H9 (cell line): ENCODE results near the gene PARM1. TPM values are rescaled to one million over a fixed set of nuclear protein-coding genes. Genes with fewer than 3 reads are reported as not detected.

Source experiments
- DNase-seq: peaks from one replicate; pipeline ENCODE4 v3.0.0-alpha.2; 2017
- H2AFZ ChIP-seq: one replicate; pipeline ENCODE4 v1.6.1; 2013; ENCODE audit warnings: mild to moderate bottlenecking, low read length, control low read depth, moderate library complexity
- H2AK5ac ChIP-seq: 2 replicates; pipeline ENCODE4 v1.6.1; 2013; ENCODE audit warnings: low read length, control low read depth, mixed read lengths; ENCODE audit not compliant: insufficient read length
- H2BK120ac ChIP-seq: one replicate; pipeline ENCODE4 v1.6.1; 2013; ENCODE audit warnings: low read depth, mild to moderate bottlenecking, low read length, control low read depth, inconsistent platforms; ENCODE audit not compliant: poor library complexity, severe bottlenecking
- H2BK12ac ChIP-seq: 2 replicates; pipeline ENCODE4 v1.6.1; 2013; ENCODE audit warnings: low read length, control low read depth, mixed read lengths, low read depth; ENCODE audit not compliant: insufficient read length
- H2BK15ac ChIP-seq: 2 replicates; pipeline ENCODE4 v1.6.1; 2013; ENCODE audit warnings: low read depth, low read length, control low read depth
- H2BK20ac ChIP-seq: one replicate; pipeline ENCODE4 v1.6.1; 2013; ENCODE audit warnings: low read depth, mild to moderate bottlenecking, low read length, control low read depth, inconsistent platforms; ENCODE audit not compliant: poor library complexity, severe bottlenecking
- H2BK5ac ChIP-seq: 2 replicates; pipeline ENCODE4 v1.6.1; 2013; ENCODE audit warnings: low read length, control low read depth, mixed read lengths; ENCODE audit not compliant: insufficient read length
- H3K14ac ChIP-seq: 2 replicates; pipeline ENCODE4 v1.6.1; 2013; ENCODE audit warnings: low read length, control low read depth; ENCODE audit not compliant: insufficient read depth
- H3K18ac ChIP-seq: 2 replicates; pipeline ENCODE4 v1.6.1; 2013; ENCODE audit warnings: low read depth, mild to moderate bottlenecking, mixed read lengths, low read length, control low read depth; ENCODE audit not compliant: insufficient read length
- H3K23ac ChIP-seq: 2 replicates; pipeline ENCODE4 v1.6.1; 2013; ENCODE audit warnings: low read length, control low read depth, mixed read lengths, low read depth; ENCODE audit not compliant: insufficient read length
- H3K23me2 ChIP-seq: 2 replicates; pipeline ENCODE4 v1.6.1; 2013; ENCODE audit warnings: low read depth, mild to moderate bottlenecking, mixed read lengths, low read length, control low read depth; ENCODE audit not compliant: insufficient read length, poor library complexity, severe bottlenecking
- H3K27ac ChIP-seq: 2 replicates; pipeline ENCODE4 v1.5.1; 2013; ENCODE audit warnings: low read length, control low read depth, mixed read lengths, low read depth; ENCODE audit not compliant: insufficient read length
- H3K27me3 ChIP-seq: 2 replicates; pipeline ENCODE4 v1.6.1; 2013; ENCODE audit warnings: low read length, control low read depth, inconsistent platforms; ENCODE audit not compliant: insufficient read depth
- H3K4ac ChIP-seq: 2 replicates; pipeline ENCODE4 v1.6.1; 2013; ENCODE audit warnings: low read depth, mild to moderate bottlenecking, control low read depth, inconsistent platforms, low read length, moderate library complexity
- H3K4me1 ChIP-seq: 2 replicates; pipeline ENCODE4 v1.6.1; 2013; ENCODE audit warnings: low read length, control low read depth, inconsistent platforms; ENCODE audit not compliant: insufficient read depth
- H3K4me2 ChIP-seq: 2 replicates; pipeline ENCODE4 v1.6.1; 2013; ENCODE audit warnings: low read length, control low read depth, mixed read lengths; ENCODE audit not compliant: insufficient read length, insufficient read depth
- H3K56ac ChIP-seq: 2 replicates; pipeline ENCODE4 v1.6.1; 2013; ENCODE audit warnings: low read depth, mild to moderate bottlenecking, mixed read lengths, low read length, control low read depth; ENCODE audit not compliant: insufficient read length
- H3K79me1 ChIP-seq: 2 replicates; pipeline ENCODE4 v1.6.1; 2013; ENCODE audit warnings: low read depth, mild to moderate bottlenecking, moderate library complexity, low read length, control low read depth, inconsistent platforms; ENCODE audit not compliant: insufficient read depth, poor library complexity, severe bottlenecking
- H3K79me2 ChIP-seq: 2 replicates; pipeline ENCODE4 v1.6.1; 2013; ENCODE audit warnings: low read length, control low read depth, inconsistent platforms; ENCODE audit not compliant: insufficient read depth
- H3K9ac ChIP-seq: 2 replicates; pipeline ENCODE4 v1.6.1; 2013; ENCODE audit warnings: low read length, control low read depth, mixed read lengths; ENCODE audit not compliant: insufficient read length; ENCODE audit errors: extremely low read depth
- H3K9me3 ChIP-seq: one replicate; pipeline ENCODE4 v1.6.1; 2013; ENCODE audit warnings: low read depth, low read length, inconsistent platforms; ENCODE audit not compliant: control insufficient read depth
- H3T11ph ChIP-seq: one replicate; pipeline ENCODE4 v1.6.1; 2013; ENCODE audit warnings: mild to moderate bottlenecking, low read length, control low read depth, inconsistent platforms
- H4K20me1 ChIP-seq: one replicate; pipeline ENCODE4 v1.6.1; 2013; ENCODE audit not compliant: control insufficient read depth, insufficient read length, insufficient read depth
- H4K5ac ChIP-seq: 2 replicates; pipeline ENCODE4 v1.6.1; 2013; ENCODE audit warnings: low read depth, mild to moderate bottlenecking, mixed read lengths, low read length, control low read depth; ENCODE audit not compliant: insufficient read length
- H4K8ac ChIP-seq: replicated peaks from 2 replicates; pipeline ENCODE4 v1.6.1; 2013; ENCODE audit warnings: low read length, control low read depth, mixed read lengths, low read depth; ENCODE audit not compliant: insufficient read length
- H4K91ac ChIP-seq: 2 replicates; pipeline ENCODE4 v1.6.1; 2013; ENCODE audit warnings: low read depth, mild to moderate bottlenecking, moderate library complexity, mixed read lengths, low read length, control low read depth; ENCODE audit not compliant: insufficient read length
- H3K27ac Mint-ChIP-seq, 3 experiments: 2 replicates in 2 of 3; 3 replicates in 1 of 3; pipeline ENCODE4 v1.8.0; 2020 to 2021; ENCODE audit warnings: mixed read lengths in 3 of 3, mild to moderate bottlenecking in 1 of 3, moderate library complexity in 1 of 3
- H3K27me3 Mint-ChIP-seq: 2 replicates; pipeline ENCODE4 v1.8.0; 2021; ENCODE audit warnings: low read depth, mild to moderate bottlenecking, moderate library complexity, mixed read lengths
- H3K36me3 Mint-ChIP-seq, 3 experiments: 2 replicates in 2 of 3; 3 replicates in 1 of 3; pipeline ENCODE4 v1.8.0; 2020 to 2021; ENCODE audit warnings: low read depth in 3 of 3, mixed read lengths in 3 of 3; ENCODE audit not compliant: insufficient read depth in 1 of 3
- H3K4me1 Mint-ChIP-seq, 2 experiments: 2 replicates each; pipeline ENCODE4 v1.8.0; 2020; ENCODE audit warnings: mixed read lengths in 2 of 2
- H3K4me3 Mint-ChIP-seq, 2 experiments: 2 replicates in 1 of 2; 3 replicates in 1 of 2; pipeline ENCODE4 v1.8.0; 2020 to 2021; ENCODE audit warnings: mild to moderate bottlenecking in 2 of 2, mixed read lengths in 2 of 2, moderate library complexity in 1 of 2
- H3K9me3 Mint-ChIP-seq, 2 experiments: 2 replicates in 1 of 2; 3 replicates in 1 of 2; pipeline ENCODE4 v1.8.0; 2020; ENCODE audit warnings: mild to moderate bottlenecking in 2 of 2, mixed read lengths in 2 of 2, moderate library complexity in 1 of 2
- WGBS: extraction: QIAGEN DNeasy Blood & Tissue Kit; methylation state at CpG from one replicate; pipeline ENCODE4 v1.1.7; 2013; ENCODE audit warnings: missing lambda C conversion rate, low lambda C conversion rate, mixed read lengths; ENCODE audit not compliant: insufficient read length; ENCODE audit errors: extremely low coverage; 5-methylcytosine and 5-hydroxymethylcytosine counted together
- total RNA-seq: library from RNA; stranded (reverse); gene quantifications from 2 replicates; pipeline ENCODE4 v1.2.1, GENCODE V29; 2021
- TF ChIP-seq, protein P1 (sequence below): fragments of 200-600 bp; sonication (generic); conservative IDR thresholded peaks from 3 replicates; pipeline ENCODE4 v1.8.0; 2021; ENCODE audit warnings: antibody characterized with exemption, mild to moderate bottlenecking

The PARM1 gene
- total RNA-seq, 1 experiment from 2014 or later: 2.0 TPM

DNA sequence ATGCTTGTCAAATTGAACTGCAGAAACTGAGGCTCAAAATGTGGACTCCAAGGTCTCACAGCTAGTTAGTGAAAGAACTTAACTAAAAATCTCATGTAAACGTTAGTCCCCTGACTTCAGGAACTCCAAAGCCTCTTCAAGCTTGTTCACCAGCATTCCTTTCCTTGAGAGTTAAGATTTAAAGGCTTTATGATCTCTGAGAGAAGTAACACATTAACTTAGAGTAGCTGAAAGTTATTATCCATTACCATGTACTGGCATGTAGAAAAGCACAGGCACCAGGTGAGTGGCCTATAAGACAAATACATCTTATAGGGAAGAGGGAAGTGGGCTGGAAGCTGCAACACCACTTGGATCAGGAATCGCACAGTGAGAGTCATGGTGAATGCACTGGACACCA lies 15.3 kb downstream of the PARM1 start:
- no peak overlapping the region for H3K4me3 Mint-ChIP-seq
- H3K27me3 Mint-ChIP-seq: no peaks in the 10 kb centered on the region
- no peak overlapping the region for H3K56ac ChIP-seq
- H3K27ac ChIP-seq: no peak overlapping the region
- no peak overlapping the region for H3K27ac Mint-ChIP-seq
- no peak overlapping the region for H2BK15ac ChIP-seq
- H4K20me1 ChIP-seq: no peaks in the 10 kb centered on the region
- H3K4me1 ChIP-seq: no peaks in the 10 kb centered on the region
- no peak overlapping the region for H3K4me2 ChIP-seq
- H3K36me3 Mint-ChIP-seq: no peaks in the 10 kb centered on the region
- no CpG with 5 or more reads among the region's 2 CpGs for WGBS
- no peaks in the 10 kb centered on the region for H3K79me2 ChIP-seq
- no peak overlapping the region for H3T11ph ChIP-seq
- DNase-seq: no peak
- no peaks in the 10 kb centered on the region for H3K79me1 ChIP-seq
- H4K5ac ChIP-seq: no peak overlapping the region
- no peak overlapping the region for H3K4ac ChIP-seq
- H3K4me1 Mint-ChIP-seq: no peaks in the 10 kb centered on the region
- H2BK12ac ChIP-seq: no peak overlapping the region
- H3K9ac ChIP-seq: no peak overlapping the region
- H3K27me3 ChIP-seq: no peaks in the 10 kb centered on the region
- H4K8ac ChIP-seq: no peak overlapping the region
- H2BK120ac ChIP-seq: no peak overlapping the region
- no peaks in the 10 kb centered on the region for H3K9me3 Mint-ChIP-seq
- H3K23me2 ChIP-seq: no peaks in the 10 kb centered on the region
- TF ChIP-seq, protein P1, sequence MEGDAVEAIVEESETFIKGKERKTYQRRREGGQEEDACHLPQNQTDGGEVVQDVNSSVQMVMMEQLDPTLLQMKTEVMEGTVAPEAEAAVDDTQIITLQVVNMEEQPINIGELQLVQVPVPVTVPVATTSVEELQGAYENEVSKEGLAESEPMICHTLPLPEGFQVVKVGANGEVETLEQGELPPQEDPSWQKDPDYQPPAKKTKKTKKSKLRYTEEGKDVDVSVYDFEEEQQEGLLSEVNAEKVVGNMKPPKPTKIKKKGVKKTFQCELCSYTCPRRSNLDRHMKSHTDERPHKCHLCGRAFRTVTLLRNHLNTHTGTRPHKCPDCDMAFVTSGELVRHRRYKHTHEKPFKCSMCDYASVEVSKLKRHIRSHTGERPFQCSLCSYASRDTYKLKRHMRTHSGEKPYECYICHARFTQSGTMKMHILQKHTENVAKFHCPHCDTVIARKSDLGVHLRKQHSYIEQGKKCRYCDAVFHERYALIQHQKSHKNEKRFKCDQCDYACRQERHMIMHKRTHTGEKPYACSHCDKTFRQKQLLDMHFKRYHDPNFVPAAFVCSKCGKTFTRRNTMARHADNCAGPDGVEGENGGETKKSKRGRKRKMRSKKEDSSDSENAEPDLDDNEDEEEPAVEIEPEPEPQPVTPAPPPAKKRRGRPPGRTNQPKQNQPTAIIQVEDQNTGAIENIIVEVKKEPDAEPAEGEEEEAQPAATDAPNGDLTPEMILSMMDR: no peak
- H2BK5ac ChIP-seq: no peak overlapping the region
- no peaks in the 10 kb centered on the region for H3K9me3 ChIP-seq
- no peak overlapping the region for H3K14ac ChIP-seq
- H2AFZ ChIP-seq: no peak overlapping the region
- no peak overlapping the region for H2AK5ac ChIP-seq
- no peak overlapping the region for H3K23ac ChIP-seq
- no peak overlapping the region for H2BK20ac ChIP-seq
- no peak overlapping the region for H4K91ac ChIP-seq
- no peak overlapping the region for H3K18ac ChIP-seq
